K562 (cell line): Measurements from ENCODE around the gene B3GAT3. TPM values are rescaled to one million over a fixed set of nuclear protein-coding genes. Genes with fewer than 3 reads are reported as not detected.

ENCODE experiments used
- AFF1 ChIP-seq, 2 experiments: fragments of 450-650 bp; IDR thresholded peaks; 2 replicates each; pipeline ENCODE4 v1.6.1; 2018; ENCODE audit warnings: mild to moderate bottlenecking in 2 of 2, low read depth in 1 of 2; ENCODE audit not compliant: partially characterized antibody in 2 of 2
- ATF2 ChIP-seq: sonication (generic); formaldehyde crosslinking; IDR thresholded peaks from 2 replicates; pipeline ENCODE4 v1.8.1; 2022; ENCODE audit warnings: missing genetic modification reagents
- ELF1 ChIP-seq: fragments of 200-800 bp; sonication (Bioruptor generic); IDR thresholded peaks from 2 replicates; pipeline ENCODE4 v1.6.1; 2016; ENCODE audit warnings: missing genetic modification characterization, missing compliant biosample characterization
- GTF2F1 ChIP-seq: IDR thresholded peaks from 2 replicates; pipeline ENCODE4 v1.6.1; 2011; ENCODE audit warnings: low read depth, low read length, improper control_type of control experiment
- MEIS2 ChIP-seq: fragments of 450-650 bp; IDR thresholded peaks from 2 replicates; pipeline ENCODE4 v1.6.1; 2014; ENCODE audit warnings: mild to moderate bottlenecking; ENCODE audit not compliant: partially characterized antibody
- NFE2L1 ChIP-seq: fragments of 450-650 bp; IDR thresholded peaks from 2 replicates; pipeline ENCODE4 v1.6.1; 2016; ENCODE audit warnings: missing genetic modification characterization, low read depth, mild to moderate bottlenecking, missing compliant biosample characterization, moderate library complexity, borderline replicate concordance
- TAF15 ChIP-seq: fragments of 200-400 bp; formaldehyde crosslinking; IDR thresholded peaks from 2 replicates; pipeline ENCODE4 v1.6.1; 2017; ENCODE audit warnings: mild to moderate bottlenecking, low read depth, low read length, moderate library complexity
- TCF7L2 ChIP-seq: fragments of 150-350 bp; IDR thresholded peaks from 2 replicates; pipeline ENCODE4 v1.6.1; 2016; ENCODE audit warnings: low read depth, mild to moderate bottlenecking, low read length, moderate library complexity
- ZNF324 ChIP-seq: fragments of 250-450 bp; sonication (Bioruptor Pico); IDR thresholded peaks from 2 replicates; pipeline ENCODE4 v1.4.0; 2020; ENCODE audit warnings: mild to moderate bottlenecking
- ZNF408 ChIP-seq: fragments of 250-450 bp; sonication (Bioruptor Pico); IDR thresholded peaks from 2 replicates; pipeline ENCODE4 v1.4.0; 2020; ENCODE audit warnings: low read depth, mild to moderate bottlenecking, moderate library complexity
- ZNF639 ChIP-seq, 2 experiments: fragments of 200-800 bp in 1 of 2; sonication (Bioruptor generic) in 1 of 2; sonication (generic) in 1 of 2; formaldehyde crosslinking in 1 of 2; IDR thresholded peaks in 1 of 2; conservative IDR thresholded peaks in 1 of 2; 2 replicates each; pipeline versions ENCODE4 v1.5.0 to v1.6.1; 2016 to 2020; ENCODE audit warnings: missing compliant biosample characterization in 1 of 2, missing genetic modification characterization in 1 of 2, missing genetic modification reagents in 1 of 2
- ZNF668 ChIP-seq: fragments of 250-450 bp; sonication (Bioruptor Pico); IDR thresholded peaks from 2 replicates; pipeline ENCODE4 v1.8.0; 2022; ENCODE audit warnings: mild to moderate bottlenecking, inconsistent platforms
- polyA plus RNA-seq, 8 experiments: library from polyadenylated mRNA; depleted of rRNA in 4 of 8; stranded (reverse) in 5 of 8; unstranded in 3 of 8; fragments of >200 nt; fragmentation: Nextera tagmentation in 2 of 8; fragmentation: Illumina TruSeq in 1 of 8; extraction: Ambion mirVana in 2 of 8; extraction: Trizol in 1 of 8; gene quantifications; 2 replicates each; pipeline versions ENCODE4 v1.2.1 to v1.2.3, GENCODE V29; 2011 to 2014; ENCODE audit warnings: inconsistent platforms in 1 of 8, missing spikeins in 1 of 8
- total RNA-seq, 7 experiments: library from RNA; depleted of rRNA in 6 of 7; stranded (reverse); fragments of >200 nt in 6 of 7; fragmentation: Illumina TruSeq in 2 of 7; extraction: Trizol in 2 of 7; gene quantifications; 2 replicates each; pipeline versions ENCODE4 v1.2.1 to v1.2.3, GENCODE V29; 2011 to 2021; ENCODE audit warnings: low replicate concordance in 1 of 7
- TF ChIP-seq, protein P1 (sequence below): fragments of 450-650 bp; formaldehyde crosslinking; IDR thresholded peaks from 2 replicates; pipeline ENCODE4 v1.4.0; 2020; ENCODE audit warnings: mild to moderate bottlenecking, moderate library complexity

Gene B3GAT3
- total and polyA plus RNA-seq, 9 of the 15 experiments (the other 6 are each of a cell fraction or from before 2014, with no cell fraction given) = 0.30 to 64.0 (median 21.4) TPM

DNA sequence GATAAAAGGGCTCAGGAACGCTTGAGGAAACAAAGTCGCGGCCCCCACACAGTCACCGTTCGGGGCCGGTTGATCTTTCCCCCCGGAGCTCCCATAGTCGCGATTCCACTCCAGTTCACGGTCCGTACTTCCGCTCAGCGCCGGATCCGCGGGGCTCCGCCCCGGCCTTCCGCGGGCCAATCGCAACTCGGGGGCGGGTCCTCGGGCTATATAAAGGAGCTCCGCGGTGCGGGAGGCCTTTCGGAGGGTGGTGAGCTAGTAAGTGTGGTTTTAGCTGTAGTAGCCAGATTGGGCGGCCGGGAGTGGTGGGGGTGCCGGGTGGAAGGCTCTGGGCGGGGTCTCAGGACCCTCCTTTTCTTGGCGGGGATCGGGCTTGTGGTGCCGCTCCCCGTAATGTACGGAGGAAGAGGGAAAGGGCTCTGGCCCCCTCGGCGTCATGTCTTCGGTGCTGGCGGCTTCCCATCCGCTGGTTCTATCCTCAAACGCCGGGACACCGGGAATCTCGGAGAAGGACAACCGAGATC lies 43.4 kb upstream of the B3GAT3 start, which contains the start of the genes C11orf98 and CSKMT (continued):
- TF ChIP-seq MEIS2 = no peak
- TF ChIP-seq ATF2 (CRISPR knock-in tag) = no peak
- TF ChIP-seq AFF1 (IDR thresholded peaks at IDR 0.05; ENCODE audit: low read depth in 1 of 2, partially characterized antibody in 2 of 2) = no peak
- TF ChIP-seq ZNF324 (CRISPR knock-in tag) = peak; percentile 18; the same call in 1 of the 2 replicates
- no peak for TF ChIP-seq ZNF408 (CRISPR knock-in tag)
- TF ChIP-seq ZNF668 (CRISPR knock-in tag) = no peak
- TF ChIP-seq ZNF639 (CRISPR knock-in tag; conservative IDR thresholded peaks at IDR 0.05 in 1 of 2, IDR thresholded peaks at IDR 0.05 in 1 of 2) = peak in 1 of 2 experiments; percentile 49; a peak in 1 of 4 replicates
- no peak for TF ChIP-seq TCF7L2
- peak; percentile 99 for TF ChIP-seq GTF2F1
- TF ChIP-seq NFE2L1 (tag) = no peak
- TF ChIP-seq ELF1 = peak; percentile 76
- no peak for TF ChIP-seq TAF15
- TF ChIP-seq, protein P1, sequence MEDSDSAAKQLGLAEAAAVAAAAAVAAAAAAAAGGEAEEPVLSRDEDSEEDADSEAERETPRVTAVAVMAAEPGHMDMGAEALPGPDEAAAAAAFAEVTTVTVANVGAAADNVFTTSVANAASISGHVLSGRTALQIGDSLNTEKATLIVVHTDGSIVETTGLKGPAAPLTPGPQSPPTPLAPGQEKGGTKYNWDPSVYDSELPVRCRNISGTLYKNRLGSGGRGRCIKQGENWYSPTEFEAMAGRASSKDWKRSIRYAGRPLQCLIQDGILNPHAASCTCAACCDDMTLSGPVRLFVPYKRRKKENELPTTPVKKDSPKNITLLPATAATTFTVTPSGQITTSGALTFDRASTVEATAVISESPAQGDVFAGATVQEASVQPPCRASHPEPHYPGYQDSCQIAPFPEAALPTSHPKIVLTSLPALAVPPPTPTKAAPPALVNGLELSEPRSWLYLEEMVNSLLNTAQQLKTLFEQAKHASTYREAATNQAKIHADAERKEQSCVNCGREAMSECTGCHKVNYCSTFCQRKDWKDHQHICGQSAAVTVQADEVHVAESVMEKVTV (CRISPR knock-in tag) = 0 out of 2 replicates have a peak, but pooled peaks have one; percentile 8
